Measurements from ENCODE around the gene CLEC4M.

The CLEC4M gene

GRCh38 chr19:7762719-7763293, at the start of gene CLEC4M:
CLEC4M (plus strand) TSS chr19:7763243; CDS start chr19:7763267, 24 bp downstream.
- DNase-seq (ENCODE audit: low read depth in 2 of 2) = no peak

GRCh38 chr19:7715671-7716070, 47.4 kb upstream of the CLEC4M start:
- DNase-seq (ENCODE audit: low read depth in 2 of 2) = no peak

- no peak for DNase-seq (ENCODE audit: low read depth in 2 of 2)
Observed at GRCh38 chr19:7716762-7717161, 46.3 kb upstream of the CLEC4M start.

- no peak for DNase-seq (ENCODE audit: low read depth in 2 of 2)
Observed at GRCh38 chr19:7718668-7719067, 44.4 kb upstream of the CLEC4M start.

- DNase-seq (ENCODE audit: low read depth in 2 of 2) = no peak
Observed at GRCh38 chr19:7720351-7720750, 42.7 kb upstream of the CLEC4M start.

GRCh38 chr19:7722231-7722651, 40.8 kb upstream of the CLEC4M start:
- no peak for DNase-seq (ENCODE audit: low read depth in 2 of 2)

- no peak for DNase-seq (ENCODE audit: low read depth in 2 of 2)
Observed at GRCh38 chr19:7725791-7726190, 37.3 kb upstream of the CLEC4M start.

- no peak for DNase-seq (ENCODE audit: low read depth in 2 of 2)
Observed at GRCh38 chr19:7729211-7729610, 33.8 kb upstream of the CLEC4M start.

GRCh38 chr19:7729831-7730285, 33.2 kb upstream of the CLEC4M start:
- no peak for DNase-seq (ENCODE audit: low read depth in 2 of 2)

- DNase-seq (ENCODE audit: low read depth in 2 of 2) = no peak
Observed at GRCh38 chr19:7730286-7731217, 32.5 kb upstream of the CLEC4M start.

GRCh38 chr19:7731218-7731595, 31.8 kb upstream of the CLEC4M start:
- DNase-seq (ENCODE audit: low read depth in 2 of 2) = no peak

- DNase-seq (ENCODE audit: low read depth in 2 of 2) = no peak
Observed at GRCh38 chr19:7731615-7732014, 31.4 kb upstream of the CLEC4M start.

GRCh38 chr19:7732045-7732444, 31.0 kb upstream of the CLEC4M start, which contains the start of gene CLEC4G:
CLEC4G (minus strand) TSS chr19:7732110; CDS start chr19:7732102, 8 bp downstream.
- DNase-seq (ENCODE audit: low read depth in 2 of 2) = no peak

- no peak for DNase-seq (ENCODE audit: low read depth in 2 of 2)
Observed at GRCh38 chr19:7733376-7733775, 29.7 kb upstream of the CLEC4M start.

- DNase-seq (ENCODE audit: low read depth in 2 of 2) = no peak
Observed at GRCh38 chr19:7734220-7735203, 28.5 kb upstream of the CLEC4M start.

- DNase-seq (ENCODE audit: low read depth in 2 of 2) = no peak
Observed at GRCh38 chr19:7736148-7736547, 26.9 kb upstream of the CLEC4M start.

GRCh38 chr19:7737215-7737614, 25.8 kb upstream of the CLEC4M start:
- no peak for DNase-seq (ENCODE audit: low read depth in 2 of 2)

- no peak for DNase-seq (ENCODE audit: low read depth in 2 of 2)
Observed at GRCh38 chr19:7738023-7738422, 25.0 kb upstream of the CLEC4M start.

GRCh38 chr19:7739211-7739755, 23.8 kb upstream of the CLEC4M start:
- DNase-seq (ENCODE audit: low read depth in 2 of 2) = no peak

- DNase-seq (ENCODE audit: low read depth in 2 of 2) = no peak
Observed at GRCh38 chr19:7739801-7740681, 23.0 kb upstream of the CLEC4M start.

- DNase-seq (ENCODE audit: low read depth in 2 of 2) = no peak
Observed at GRCh38 chr19:7740682-7741054, 22.4 kb upstream of the CLEC4M start.
